GM21423 (cell line): ENCODE results near the gene RPA4.
"Not testable (repeated sequence)": the region's sequence is repeated elsewhere in the genome, so short reads cannot be mapped to it uniquely, and the experiment has no call there.

ENCODE experiments used
- ATAC-seq: cut with Tn5 transposase; IDR thresholded peaks from one replicate; pipeline ENCODE4 v1.9.1; 2021; ENCODE audit warnings: mild to moderate bottlenecking, moderate library complexity; ENCODE audit not compliant: unreplicated experiment

Gene RPA4, protein sequence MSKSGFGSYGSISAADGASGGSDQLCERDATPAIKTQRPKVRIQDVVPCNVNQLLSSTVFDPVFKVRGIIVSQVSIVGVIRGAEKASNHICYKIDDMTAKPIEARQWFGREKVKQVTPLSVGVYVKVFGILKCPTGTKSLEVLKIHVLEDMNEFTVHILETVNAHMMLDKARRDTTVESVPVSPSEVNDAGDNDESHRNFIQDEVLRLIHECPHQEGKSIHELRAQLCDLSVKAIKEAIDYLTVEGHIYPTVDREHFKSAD

DNA sequence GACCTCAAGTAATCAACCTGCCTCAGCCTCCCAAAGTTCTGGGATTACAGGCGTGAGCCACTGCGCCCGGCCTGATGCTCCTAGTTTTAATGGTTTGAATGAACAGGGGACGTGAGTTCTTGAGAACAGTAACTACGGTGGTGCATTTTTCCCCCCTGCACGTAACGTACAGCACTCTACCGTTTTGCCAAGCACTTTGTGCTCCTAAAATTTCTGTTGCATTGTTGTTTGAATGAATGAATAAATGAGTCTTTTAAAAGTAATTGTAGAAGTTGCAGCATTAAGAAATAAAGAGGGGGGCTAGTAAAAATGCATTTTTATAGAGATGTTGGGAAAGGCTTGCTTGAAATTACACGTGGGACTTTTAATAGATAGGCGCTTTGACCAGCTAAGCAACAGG lies at the start of gene RPA4:
Gene RPA4 (plus strand): TSS at position 301 of the 400 bp plus-strand sequence. CDS start 403 bp downstream, outside the sequence.
- ATAC-seq, result no peak

DNA sequence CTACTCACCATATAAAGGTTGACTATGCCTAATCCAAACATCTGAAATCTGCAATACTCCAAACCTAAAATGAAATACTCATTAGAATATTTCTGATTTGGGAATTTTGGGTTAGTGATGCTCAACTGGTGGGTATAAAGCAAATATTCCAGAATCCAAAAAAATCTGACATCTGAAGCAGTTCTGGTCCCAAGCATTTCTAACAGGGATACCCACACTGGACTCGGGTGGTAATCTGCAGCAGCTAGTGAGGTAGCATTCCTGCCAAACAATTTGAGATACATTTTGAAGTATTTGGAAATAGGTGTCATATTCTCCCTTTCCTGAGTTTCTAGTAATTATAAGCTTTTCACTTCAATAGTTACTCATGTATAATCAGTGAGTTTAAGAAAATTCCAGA lies 49.6 kb upstream of the RPA4 start:
- ATAC-seq, result no peak

DNA sequence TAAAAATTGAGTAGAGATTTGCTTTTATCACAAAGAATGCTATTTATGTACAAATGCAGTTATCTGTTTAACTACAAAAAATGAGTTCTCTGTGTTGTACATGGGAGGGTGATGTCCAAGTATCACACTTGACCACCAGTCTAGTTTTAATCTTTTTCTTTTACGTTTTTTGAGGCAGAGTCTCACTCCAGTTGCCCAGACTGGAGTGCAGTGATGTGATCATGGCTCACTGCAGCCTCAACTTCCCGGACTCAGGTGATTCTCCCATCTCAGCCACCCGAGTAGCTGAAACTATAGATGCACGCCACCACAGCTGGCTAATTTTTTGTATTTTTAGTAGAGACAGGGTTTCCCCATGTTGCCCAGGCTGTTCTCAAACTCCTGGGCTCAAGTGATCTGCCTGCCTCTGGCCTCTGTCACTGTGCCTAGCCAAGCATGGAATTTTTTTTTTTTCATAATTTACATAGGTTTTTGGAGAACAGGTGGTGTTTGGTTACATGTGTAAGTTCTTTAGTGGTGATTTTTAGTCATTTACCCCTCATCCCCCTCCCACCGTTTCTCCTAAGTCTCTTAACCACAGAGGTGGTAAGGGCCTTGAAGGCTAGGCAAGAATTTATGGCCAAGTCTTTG lies 47.9 kb upstream of the RPA4 start:
- peak; percentile 77 for ATAC-seq

DNA sequence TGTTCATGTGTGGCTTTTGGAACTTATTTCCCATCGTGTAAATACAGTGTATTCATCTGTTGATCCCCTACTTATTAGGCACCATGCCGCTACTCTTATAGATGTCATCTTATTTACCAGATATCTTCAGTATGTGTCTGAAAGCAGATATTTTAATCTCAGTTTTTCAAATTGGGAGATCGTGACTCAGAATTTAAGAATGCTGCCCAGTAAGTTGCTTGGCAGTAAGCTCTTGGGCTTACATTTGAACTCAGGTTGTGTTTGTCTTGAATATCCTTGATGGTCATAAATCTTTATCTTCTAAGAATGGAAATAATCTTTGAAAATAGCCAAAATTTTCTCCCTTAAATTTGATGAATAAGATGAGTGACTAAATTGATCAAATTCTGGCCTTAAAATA lies 45.9 kb upstream of the RPA4 start:
- no peak for ATAC-seq

DNA sequence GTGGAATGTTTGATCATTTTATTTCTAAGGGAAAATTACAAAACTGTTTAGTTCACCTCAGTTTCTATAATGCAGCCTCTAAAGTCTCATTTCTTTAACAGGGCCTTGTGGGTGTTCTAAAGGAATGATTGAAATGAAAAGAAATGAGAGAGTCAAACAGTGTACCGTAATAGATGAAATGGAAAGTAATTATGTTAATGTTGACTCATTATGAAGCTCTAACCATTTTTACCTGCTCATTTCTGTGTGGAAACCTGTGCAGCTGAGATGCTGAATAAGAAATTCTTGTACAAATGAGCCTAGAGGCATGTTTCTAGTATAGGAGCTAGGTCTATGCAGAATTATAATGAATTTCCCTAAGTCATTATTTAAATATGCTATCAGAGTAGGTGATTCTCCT lies 45.2 kb upstream of the RPA4 start:
- ATAC-seq, result no peak

DNA sequence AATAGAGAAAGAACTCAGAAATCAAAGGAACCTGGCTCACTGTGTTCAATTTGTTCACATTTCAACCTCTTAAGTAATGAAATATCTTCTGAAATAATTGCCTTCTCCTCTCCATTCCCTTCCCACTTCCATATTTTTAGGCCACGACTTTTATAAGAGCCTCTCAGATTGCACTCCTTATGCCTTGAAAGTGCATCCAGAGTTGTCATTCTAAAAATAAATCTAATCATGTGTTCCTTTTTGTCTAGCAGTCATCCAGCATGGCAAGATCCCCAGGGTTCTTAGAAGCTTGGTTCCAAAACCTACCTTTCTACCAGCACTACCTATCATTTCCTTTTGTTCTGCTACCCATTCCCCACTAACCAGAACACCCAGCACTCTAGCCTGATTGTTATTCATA lies 42.4 kb upstream of the RPA4 start:
- ATAC-seq, result no peak

DNA sequence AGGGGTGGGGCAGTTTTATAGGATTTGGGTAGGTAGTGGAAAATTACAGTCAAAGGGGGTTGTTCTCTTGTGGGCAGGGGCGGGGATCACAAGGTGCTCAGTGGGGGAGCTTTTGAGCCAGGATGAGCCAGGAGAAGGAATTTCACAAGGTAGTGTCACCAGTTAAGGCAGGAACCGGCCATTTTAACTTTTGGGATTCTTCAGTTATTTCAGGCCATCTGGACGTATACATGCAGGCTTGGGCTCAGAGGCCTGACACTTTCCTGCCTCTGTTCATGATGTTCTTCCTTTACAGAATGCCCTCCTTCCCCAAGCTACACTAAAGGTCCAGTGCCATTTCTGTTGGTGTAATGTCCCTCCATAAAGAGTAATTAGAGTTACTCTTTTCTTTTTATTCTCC lies 41.8 kb upstream of the RPA4 start:
- not testable (repeated sequence) for ATAC-seq

DNA sequence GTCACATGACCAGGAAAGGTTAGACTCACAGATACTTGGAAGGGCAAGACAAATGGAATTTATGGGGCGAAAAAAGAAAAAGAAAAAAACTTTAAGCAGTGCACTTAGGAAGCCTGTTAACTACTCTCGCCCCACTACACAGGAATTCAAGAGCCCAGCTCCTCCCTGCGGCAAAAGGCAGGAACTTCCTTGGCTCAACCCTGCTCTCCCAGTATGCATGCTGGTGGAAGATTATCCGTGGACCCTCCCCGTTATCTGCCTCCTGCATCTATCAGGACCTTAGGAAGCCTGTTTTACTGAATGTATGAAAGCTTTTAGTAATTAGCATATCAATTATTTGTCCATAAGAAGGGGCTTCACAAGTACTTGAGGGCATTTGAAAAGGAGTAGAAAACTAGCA lies 40.1 kb upstream of the RPA4 start:
- no peak for ATAC-seq

DNA sequence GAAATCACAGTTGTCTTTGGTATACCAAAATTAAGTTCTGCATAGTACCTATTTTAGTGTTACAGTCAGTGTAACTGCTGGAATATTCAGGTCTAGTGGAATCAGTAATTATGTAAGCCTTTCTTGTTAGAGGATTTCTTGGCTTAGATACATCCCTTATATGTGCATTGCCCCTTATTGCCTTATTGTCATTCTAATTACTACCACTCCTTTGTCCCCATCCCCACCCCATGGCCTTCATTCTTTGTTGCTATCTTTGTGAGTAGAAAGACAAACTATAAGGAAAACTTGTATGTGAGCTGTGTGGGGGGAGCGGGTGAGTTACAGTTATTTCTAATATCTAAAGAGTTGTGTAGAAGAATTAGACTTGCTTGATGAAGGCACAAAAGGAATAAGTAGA lies 36.9 kb upstream of the RPA4 start:
- no peak for ATAC-seq

DNA sequence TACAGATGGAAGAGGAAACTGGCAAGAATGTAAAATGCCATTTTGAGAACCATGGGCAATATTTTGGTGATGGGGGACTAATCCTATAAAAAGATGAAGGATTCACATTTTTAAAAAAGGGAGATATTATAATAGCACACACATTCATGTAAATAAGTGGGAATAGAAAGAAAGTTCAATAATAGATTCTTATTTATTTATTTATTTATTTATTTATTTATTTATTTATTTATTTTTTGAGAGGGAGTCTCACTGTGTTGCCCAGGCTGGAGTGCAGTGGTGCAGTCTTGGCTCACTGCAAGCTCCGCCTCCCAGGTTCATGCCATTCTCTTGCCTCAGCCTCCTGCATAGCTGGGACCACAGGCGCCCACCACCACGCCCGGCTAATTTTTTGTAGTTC lies 24.3 kb upstream of the RPA4 start:
- not testable (repeated sequence) for ATAC-seq

DNA sequence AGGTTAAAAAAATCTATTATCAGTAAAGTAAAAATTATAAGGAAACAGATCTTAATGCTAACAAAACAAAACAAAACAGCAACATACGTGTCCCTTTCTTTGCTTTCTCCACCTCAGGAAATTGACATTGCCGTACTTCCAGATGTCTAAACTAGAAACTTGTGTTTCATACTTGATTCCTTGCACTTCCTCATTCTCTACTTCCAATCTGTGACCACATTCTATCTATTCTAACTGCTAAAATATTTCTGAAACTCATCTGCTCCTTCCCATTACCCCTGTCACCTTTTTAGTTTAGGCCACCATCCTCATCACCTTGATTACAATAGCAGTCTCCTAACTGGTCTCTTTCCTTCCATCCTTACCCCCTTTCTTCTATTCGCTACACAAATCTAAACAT lies 22.5 kb upstream of the RPA4 start:
- peak; percentile 74 for ATAC-seq

DNA sequence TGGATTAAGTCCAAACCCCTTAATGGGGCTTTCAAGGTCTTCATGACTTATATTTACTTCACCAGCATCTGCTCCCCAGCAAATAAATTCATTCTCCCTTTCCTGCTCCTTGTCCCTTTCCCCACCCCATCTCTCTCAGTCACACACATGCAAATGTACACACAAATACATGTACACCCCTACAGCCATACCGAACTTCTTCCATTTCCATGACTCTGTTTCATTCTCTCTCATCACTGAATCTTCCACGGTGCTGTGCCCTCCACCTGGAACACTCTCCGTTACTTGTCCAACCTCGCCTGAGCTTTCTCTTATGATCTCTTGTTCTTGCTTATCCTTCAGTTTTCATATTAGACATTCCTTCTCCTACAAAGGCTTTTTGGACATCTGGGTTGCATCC lies 22.0 kb upstream of the RPA4 start:
- no peak for ATAC-seq

DNA sequence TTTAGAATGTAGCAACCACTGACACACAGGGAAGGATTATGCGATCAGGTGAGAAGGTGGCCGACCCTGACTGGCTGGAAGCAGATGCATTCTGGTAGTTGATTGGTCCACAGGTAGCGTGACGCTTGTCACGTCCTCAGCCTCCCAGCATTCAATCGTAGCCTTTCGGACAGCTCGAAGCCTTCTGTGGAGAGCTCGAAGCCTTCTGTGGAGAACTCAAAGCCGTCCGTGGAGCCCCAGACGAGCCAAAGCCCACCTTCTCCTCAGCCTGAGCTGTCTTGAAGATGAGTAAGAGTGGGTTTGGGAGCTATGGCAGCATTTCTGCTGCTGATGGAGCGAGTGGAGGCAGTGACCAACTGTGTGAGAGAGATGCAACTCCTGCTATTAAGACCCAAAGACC lies 319 bp downstream of the RPA4 start:
- ATAC-seq, result no peak

DNA sequence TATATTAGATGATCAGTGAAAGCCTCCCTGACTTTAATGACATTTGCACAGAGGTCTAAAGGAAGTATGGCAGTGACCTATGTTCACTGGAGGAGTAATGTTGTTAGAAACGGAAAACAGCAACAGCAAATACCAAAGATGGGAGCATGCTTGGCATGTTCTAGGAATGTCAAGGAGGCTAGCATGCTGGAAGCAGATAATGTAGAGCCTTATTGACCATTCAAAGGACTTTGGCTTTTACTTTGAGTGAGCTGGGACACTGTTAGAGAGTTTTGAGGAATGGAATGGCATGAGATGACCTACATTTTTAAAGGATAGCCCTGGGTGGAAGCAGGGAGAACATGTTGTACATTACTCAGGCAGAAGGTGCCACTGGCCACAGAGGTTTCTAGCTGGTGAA lies 6.0 kb downstream of the RPA4 start:
- no peak for ATAC-seq

DNA sequence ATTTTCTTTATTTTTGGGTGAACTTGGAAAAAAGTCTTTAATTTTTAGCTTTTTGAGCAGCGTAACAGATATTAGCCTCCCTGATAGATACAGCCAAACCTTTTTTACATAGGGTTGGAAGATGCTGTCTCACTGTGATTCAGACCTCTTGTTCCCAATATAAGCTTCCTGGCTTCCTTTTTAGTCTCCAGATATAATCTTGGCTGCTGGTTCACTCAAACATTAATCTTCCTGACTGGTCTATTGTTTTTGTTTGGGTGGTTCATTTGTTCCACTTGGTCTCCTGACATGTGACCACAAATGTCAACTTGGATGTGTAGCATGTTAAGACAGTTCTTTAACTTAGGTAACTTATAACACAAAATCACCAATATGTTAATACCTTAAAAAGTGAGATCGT lies 23.0 kb downstream of the RPA4 start:
- no peak for ATAC-seq

DNA sequence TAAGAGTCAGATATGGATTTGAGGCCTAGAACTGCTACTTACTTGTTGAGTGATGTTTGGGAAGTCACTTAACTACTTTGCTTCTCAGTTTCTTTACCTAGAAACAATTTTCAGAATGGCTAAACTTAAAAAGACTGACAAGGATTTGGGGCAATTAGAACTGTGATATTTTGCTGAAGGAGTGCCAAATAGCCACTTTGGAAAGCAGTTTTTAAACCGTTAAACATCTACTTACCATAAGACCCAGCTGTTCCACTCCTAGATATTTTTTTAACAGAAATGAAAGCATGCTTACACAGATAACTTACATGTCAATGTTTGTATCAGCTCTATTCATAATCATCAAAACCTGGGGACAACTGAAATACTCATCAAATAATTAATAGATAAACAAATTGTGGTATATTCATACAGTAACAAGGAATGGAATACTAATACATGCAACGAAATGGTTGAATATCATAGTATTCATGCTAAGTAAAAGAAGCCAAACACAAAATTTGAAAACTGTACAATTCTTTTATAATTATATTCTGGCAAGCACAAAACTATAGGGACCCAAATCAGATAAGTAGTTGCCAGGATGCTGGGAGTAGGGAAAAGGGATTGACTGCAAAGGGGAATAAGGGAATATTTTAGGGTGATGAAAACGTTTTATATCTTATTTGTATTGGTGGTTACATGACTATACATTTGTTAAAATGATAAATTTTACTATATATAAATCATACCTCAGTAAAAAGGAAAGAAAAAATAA lies 24.0 kb downstream of the RPA4 start:
- no peak for ATAC-seq

DNA sequence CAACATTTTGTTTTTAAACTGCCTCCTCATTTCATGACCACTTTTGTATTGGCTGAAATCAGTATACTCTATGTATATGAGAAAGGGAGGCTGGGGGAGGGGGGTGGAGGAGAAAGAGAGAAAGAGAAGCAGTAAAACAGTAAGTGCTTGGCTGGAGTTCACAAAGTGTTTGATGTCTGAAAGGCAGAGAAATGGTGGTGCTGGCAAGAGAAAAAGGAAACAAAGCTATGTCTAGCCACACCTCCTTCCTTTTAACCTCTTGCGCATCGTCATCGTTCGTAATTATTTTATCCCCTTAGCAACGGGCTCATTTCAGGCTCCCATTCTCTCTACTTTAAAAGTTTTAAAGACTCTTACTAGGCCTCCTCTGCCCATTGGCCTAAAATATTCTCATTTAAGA lies 25.6 kb downstream of the RPA4 start:
- ATAC-seq, result no peak

DNA sequence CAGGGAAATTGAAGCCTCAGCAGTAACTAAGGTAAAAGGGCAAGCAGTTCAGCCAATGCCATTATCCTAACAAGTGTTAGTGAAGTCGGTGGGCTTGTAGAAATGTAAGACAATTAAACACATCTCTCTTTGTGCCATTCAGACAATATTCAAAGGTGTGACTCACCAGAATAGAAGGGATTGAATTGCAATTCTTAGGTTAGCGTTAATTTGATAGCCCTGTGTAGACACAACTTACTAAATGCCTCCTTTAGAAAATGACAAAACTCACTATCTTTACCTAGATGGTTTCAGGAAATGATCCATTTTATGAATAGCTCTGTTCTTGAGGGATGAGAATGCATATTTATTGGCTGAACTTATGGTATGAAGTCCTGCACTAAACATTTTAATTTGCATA lies 35.2 kb downstream of the RPA4 start:
- no peak for ATAC-seq

DNA sequence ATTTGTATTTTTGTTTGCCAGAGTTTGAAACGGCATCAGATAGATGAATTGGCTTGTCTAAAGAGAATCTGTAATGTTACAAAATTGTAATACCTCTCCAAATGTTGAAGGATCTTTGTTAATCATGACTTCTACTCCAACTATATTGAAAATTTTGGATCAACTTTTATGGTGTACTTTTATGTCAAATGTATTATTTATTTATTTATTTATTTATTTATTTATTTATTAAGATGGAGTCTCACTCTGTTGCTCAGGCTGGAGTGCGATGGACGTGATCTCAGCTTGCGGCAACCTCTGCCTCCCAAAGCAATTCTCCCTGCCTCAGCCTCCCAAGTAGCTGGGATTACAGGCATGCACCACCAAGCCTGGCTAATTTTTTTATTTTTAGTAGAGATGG lies 36.0 kb downstream of the RPA4 start:
- ATAC-seq, result no peak

DNA sequence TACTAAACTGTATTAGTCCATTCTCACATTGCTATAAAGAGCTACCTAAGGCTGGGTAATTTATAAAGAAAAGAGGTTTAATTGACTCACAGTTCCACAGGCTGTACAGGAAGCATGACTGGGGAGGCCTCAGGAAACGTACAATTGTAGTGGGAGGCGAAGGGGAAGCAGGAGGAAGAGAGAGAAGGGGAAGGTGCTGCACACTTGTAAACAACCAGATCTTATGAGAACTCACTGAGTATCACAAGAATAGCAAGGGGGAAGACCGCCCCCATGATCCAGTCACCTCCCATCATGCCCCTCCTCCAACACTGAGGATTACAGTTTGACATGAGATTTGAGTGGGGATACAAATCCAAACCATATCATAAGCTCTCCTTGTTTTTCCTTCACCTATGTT lies 40.9 kb downstream of the RPA4 start:
- no peak for ATAC-seq

DNA sequence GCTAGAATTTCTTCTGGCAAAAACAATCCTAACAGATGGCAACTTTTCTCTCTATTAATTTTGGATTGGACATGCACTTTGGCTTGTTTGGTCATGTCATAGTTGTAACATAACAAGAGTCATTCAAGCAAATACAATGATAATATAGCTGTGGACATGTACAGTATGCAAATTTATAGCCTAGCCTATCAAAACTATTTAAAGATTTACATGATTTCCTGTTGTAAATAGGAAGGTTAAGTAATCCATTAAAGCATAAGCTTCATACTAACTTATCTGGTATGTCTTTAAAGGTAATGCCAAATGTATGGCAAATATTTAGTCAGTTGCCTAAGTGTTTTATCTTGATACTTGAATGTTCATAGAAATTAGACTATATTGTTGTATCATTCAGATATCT lies 45.3 kb downstream of the RPA4 start:
- no peak for ATAC-seq
